Colon (tissue), 2 donors: ENCODE results near the gene OR2L8.
A peak's percentile ranks its signal among the peaks of the same experiment; 100 is the strongest.
"Not testable (repeated sequence)": the region's sequence is repeated elsewhere in the genome, so short reads cannot be mapped to it uniquely, and the experiment has no call there.

Experiments
- FAIRE-seq: peaks from 2 replicates; lab custom pipeline; 2012; peaks lifted over from hg19 to GRCh38; lab: Jason Lieb, UNC
- donor health status: control.
- donor health status: control.

OR2L8 gene

GRCh38 chr1:247948558-247948957 lies at the start of gene OR2L8:
TSS of gene OR2L8 (plus strand) at chr1:247948858. CDS start at chr1:247948858, 0 bp downstream.
- FAIRE-seq = no peak

DNA sequence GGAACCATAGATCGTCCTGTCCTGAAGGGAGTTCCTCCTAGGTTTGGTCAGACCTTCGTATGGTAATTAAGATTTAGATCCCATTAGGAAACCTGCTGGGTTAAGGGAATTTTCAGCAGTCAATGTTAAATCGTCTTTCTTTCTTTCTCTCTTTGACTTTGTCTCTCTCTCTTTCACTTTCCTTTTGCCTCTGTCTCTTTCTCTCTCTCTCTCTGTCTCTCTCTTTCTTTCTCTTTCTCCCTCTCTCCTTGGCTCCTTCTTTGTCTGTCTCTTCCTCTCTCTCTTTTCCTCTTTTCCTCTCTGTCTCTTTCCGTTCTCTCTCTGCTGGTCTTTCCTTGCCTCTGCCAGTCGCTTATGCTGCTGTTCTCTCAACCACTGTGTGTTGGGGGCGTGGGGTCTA lies 44.5 kb upstream of the OR2L8 start:
- FAIRE-seq = no peak

- no peak for FAIRE-seq
Measured at GRCh38 chr1:247905181-247905580, 43.5 kb upstream of the OR2L8 start.

DNA sequence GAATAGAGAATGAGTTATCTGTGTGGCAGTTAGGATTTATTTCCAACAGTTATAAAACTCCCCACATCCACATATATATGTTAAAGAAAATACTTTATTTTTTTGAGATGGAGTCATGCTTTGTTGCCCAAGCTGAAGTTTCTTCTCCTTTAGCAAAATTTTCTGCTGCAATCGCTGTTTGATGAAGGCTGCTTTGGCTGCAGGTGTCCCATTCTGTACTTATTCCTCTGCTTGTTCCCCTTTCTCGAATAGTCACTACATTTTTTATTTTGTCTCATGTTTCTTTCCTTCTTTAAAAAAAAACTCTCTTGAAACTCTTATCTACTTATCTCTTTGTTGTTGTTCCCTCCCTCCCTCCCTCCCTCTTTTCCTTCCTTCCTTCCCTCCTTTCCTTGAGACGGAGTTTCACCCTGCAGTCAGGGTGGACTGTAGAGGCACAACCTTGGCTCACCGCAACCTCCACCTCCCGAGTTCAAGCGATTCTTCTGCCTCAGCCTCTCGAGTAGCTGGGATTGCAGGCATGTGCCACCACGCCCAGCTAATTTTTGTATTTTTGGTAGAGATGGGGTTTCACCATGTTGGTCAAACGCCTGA lies 42.7 kb upstream of the OR2L8 start:
- FAIRE-seq = no peak

- FAIRE-seq = peak; percentile 14
Measured at GRCh38 chr1:247906504-247907047, 42.1 kb upstream of the OR2L8 start.

- no peak for FAIRE-seq
Measured at GRCh38 chr1:247908766-247909165, 39.9 kb upstream of the OR2L8 start.

DNA sequence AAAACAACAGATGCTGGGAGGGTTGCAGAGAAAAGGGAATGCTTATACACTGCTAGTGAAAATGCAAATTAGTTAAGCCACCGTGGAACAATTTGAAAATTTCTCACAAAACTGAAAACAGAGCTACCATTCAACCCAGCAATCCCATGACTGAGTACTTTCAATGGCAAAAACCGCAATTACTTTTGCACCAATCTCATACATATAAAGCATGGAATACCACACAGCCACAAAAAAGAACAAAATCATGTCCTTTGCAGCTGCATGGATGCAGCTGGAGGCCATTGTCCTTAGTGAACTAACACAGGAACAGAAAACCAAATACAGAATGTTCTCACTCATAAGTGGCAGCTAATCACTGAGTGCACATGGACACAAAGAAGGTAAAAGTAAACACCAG lies 34.9 kb upstream of the OR2L8 start:
- no peak for FAIRE-seq

GRCh38 chr1:247914941-247915662 lies 33.6 kb upstream of the OR2L8 start:
- FAIRE-seq = no peak

DNA sequence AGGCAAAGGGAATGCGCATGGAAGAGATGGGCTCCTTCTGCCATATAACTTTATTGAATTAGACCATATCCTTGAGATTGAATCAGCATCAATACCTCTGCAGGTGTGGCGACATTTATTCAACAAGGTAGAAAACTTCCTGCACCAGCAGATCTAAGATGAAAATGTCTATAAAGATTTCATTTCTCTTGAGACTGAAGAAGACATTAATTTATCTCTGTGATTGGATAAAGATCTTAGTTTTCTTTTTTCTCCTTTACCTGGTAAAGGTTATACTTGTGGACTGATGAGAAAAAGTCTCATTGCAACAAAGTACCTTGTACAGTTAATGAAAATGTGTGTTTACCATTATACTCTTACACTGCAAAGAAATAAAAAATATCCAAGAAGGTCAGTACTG lies 28.7 kb upstream of the OR2L8 start, which contains the start of gene OR2T8:
Gene OR2T8 (plus strand): TSS at position 301 of the 400 bp plus-strand sequence. CDS start 766 bp downstream, outside the sequence.
- FAIRE-seq = no peak

DNA sequence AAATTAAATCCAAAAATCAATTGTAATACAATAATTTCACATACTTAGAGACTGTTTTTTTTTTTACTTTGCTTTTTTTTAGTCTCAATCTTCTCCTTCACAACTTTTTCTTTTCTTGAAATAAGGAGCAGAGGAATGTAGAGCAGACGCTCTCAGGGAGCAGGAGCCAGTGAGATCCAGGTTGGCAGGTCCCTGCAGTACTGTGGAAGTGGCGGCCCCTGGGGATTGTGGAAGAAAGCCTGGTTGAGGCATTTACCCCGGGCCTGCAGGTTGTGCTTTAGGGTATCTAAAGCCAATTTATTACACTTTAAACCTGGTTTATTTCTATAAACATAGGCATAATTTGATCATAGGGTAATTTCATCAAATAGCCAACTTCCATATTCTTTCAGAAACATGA lies 24.7 kb upstream of the OR2L8 start:
- FAIRE-seq = no peak

DNA sequence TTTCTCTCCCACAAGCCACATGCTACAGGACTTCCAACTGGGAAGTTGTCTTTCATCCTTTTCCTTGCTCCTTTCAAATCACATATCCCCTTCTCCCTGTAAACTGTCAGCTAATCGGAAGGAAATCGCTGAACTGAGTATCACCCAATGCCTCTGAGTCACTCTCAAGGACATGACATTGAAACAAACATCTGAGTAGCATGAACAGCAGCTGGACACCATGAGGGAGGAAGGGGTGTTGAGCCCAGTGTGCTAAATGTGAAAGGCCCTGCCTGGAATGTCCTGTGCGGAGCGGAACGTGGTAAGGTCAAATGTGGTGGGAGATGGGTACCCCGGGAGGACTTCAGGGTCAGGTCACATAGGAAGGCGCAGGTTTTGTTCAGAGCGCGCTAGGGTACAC lies 23.8 kb upstream of the OR2L8 start, which contains the start of gene OR2AJ1:
Gene OR2AJ1 (plus strand): TSS at position 22 of the 400 bp plus-strand sequence. CDS start 8,880 bp downstream, outside the sequence.
- no peak for FAIRE-seq

GRCh38 chr1:247933989-247934388 lies 14.7 kb upstream of the OR2L8 start:
- no peak for FAIRE-seq

- FAIRE-seq = no peak
Measured at GRCh38 chr1:247935781-247936180, 12.9 kb upstream of the OR2L8 start.

DNA sequence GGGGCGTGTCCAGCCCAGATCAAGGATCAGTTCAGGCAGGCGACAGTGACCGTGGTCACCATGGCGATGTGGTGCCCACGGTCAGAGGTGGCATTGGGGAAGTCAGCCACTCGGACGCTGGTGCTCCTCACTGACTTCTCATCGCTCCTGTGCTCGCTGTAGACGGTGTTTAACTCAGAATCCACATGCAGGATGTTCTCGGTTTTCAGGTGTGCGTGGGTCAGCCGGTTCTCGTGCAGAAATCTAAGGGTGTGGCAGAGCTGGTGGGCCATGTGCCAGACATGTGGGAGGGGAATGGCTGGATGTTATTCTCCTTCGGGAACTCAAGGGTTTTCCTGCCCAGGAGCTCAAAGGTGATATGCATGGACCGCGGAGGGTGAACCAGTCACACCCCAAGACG lies 12.2 kb upstream of the OR2L8 start:
- FAIRE-seq = no peak

DNA sequence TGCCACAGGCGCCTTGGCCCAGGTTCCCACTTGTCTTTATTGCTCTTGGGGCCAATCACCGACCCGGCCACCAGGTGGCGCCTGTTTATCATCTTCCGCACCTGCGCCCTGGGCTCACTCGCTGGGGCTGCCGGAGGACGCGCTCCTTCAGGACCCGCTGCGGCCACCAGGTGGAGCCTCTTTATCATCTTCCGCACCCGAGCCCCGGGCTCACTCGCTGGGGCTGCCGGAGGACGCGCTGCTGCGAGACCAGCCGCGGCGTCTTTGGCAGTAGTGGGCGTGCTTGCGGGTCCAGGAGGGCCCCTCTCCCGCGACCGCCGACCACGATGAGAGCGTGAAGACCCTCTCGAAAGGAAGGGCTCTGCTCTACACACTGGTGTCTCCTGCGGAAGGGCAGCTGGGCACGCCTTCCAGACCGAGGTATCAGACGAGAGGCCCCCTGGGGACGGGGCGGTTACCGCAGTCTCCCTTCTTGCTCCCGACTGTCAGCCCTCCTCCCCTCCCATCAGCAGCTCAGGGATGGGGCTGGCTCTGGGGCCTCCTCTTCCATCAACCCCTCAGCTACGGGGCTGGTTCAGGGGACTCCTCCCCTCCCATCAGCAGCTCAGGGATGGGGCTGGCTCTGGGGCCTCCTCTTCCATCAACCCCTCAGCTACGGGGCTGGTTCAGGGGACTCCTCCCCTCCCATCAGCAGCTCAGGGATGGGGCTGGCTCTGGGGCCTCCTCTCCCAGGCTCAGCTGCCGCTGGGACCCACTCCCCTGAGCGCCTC lies 11.5 kb upstream of the OR2L8 start:
- FAIRE-seq = not testable (repeated sequence)

DNA sequence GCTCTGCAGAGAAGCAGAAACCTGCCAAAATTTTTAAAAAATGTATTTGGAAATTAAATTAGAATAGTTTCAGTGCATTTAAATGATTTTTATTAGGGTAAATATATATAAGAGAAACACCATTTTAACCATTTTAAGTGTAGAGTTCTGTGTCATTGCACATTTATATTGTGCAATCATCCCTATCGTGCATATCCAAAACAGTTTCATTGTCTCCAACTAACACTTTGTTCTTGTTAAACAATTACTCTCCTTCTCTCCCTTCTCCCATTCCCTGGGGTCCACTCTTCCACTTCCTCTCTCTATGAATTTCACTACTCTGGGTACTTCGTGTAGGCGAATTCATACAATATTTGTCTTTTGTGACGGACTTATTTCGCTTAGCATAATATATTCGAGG lies 6.0 kb upstream of the OR2L8 start:
- FAIRE-seq = no peak

DNA sequence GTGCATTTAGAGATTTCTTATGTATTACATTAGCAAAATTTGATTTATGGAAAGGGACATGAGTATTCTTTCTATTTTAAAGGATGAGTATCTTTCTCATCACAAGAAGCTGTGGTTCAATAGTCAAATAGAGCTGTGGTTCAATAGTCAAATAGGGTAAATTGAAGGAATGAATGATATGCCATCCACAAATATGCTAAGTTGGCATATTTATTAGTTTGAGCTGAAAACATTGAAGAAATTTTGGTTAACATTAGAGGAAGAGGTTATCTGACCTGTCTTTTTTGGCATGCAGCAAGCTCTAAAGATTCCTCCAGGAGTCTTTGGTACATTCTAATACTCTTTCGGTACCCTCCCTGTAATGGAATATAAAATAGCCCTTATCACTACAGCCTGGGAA lies 4.8 kb downstream of the OR2L8 start:
- no peak for FAIRE-seq

GRCh38 chr1:247961791-247962190 lies 13.1 kb downstream of the OR2L8 start:
- no peak for FAIRE-seq

DNA sequence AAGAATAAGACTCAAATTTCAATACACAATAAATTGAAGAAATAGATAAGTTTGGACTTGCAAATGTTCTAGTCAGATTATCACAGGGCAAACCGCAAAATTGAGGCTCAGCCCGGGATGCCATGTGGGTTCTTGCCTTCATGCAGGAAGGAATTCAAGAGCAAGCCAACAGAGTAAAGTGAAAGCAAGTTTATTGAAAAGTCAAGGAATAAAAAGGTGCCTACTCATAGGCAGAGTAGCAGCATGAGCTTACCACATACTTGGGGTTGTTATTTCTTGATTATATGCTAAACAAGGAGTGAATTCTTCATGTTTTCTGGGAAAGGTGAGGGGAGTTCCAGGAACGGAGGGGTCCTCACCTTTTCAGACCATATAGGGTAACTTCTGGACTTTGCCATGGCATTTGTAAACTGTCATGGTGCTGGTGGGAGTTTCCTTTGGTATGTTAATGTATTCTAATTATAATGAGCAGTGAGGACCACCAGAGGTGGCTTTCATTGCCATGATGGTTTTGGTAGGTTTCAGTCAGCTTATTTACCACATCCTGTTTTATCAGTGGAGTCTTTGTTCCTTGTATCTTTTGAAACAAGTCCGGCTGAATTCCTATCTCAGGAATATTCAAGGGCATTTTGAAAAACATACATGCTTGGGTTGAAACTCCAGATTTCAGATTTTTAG lies 14.4 kb downstream of the OR2L8 start:
- no peak for FAIRE-seq

DNA sequence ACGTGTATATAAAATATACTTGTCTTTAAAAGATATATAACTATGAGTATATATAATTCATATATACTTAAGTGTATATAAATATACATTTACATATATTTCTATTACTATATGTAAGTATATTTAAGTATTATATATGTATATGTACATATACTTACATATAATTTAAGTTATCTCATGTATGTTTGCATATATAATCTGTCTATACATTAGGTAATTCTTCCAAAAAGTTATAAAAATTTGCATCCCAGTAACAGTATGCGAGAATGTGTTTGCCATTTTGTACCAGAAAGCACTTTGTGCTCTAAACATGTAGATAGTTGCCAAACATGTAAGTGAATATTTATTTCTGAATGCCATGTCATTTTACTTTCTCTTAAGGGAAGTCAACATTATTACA lies 16.3 kb downstream of the OR2L8 start, which contains the start of gene OR2AK2:
Gene OR2AK2 (plus strand): TSS at position 301 of the 400 bp plus-strand sequence. CDS start 144 bp downstream, outside the sequence.
- FAIRE-seq = no peak

GRCh38 chr1:247966532-247967204 lies 18.0 kb downstream of the OR2L8 start:
- FAIRE-seq = no peak
